Measurements from ENCODE around the gene APAF1.

APAF1 gene

DNA sequence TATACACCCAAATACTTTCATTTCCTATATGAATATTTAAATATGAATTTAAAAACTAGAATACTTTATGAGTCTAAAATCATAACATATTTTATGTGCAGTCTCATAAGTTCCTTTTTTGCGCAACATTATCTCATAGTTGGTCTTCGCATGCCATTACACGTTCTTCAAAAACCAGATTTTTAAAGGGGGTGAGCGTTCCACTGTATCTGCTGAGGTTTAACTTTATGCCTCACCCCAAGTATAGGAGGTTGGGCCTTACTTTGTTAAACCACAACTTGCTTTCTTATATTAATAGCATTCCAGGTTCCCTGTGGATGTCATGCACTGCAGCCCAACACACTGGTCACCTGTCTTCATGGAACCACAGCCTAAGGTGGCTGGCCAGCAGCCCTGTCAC, 118.6 kb downstream of the APAF1 start:
- no peak for DNase-seq

DNA sequence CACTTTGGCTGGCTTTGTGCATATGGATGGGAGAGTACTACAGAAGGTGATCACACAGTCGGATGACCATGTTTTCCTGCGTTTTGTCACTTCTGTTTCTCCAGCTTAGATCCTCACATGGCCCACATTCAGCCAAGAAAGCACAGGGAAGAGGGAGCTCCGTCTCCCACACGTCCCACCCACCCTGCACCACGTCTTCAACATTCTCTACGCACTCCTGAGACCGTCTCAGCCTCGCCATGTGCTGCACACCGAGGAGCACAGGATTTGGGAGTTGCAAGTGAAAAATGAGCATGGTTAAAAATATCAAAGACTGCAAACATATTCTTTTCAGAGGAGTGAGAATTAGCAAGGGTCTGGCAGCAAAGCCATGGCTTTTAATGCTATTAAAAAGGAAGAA, 122.2 kb downstream of the APAF1 start:
- DNase-seq = no peak

DNA sequence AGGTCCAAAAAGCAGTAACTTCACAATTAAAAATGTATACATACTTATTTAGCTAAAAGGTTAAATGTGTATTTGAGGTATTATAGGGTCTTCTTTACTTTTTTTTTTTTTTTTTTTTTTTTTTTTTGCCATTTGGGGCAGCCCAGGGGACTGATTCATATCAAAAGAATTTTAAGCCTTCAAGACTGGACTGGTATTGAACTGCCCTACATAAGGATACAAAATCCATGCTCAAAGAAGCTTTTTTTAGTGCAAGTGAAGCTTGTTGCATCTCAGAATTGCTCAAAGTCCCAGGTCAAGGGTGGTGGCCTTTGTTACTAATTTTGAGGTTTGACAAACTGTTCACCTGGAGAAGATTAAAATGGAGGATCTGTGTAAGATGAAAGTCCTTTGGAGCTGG, 124.0 kb downstream of the APAF1 start:
- no peak for DNase-seq

DNA sequence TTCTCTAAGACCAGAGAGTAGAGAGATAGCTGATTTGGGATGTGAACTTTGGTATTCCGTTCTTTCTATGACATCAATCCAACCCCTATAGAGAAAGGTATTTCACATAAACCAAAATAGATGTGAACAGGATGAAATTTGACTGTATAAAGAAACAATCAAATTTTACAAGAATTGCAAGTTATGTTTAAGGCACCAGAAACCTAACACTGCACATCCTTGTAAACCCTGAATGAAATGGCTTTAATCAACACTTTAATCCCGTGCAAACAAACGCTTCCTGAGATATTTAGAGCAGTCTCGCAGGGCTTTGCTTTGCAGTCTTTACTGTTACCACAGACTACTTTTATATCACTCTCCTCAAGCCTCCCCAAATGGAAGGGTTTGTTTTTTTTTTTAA, 125.1 kb downstream of the APAF1 start:
- no peak for DNase-seq

DNA sequence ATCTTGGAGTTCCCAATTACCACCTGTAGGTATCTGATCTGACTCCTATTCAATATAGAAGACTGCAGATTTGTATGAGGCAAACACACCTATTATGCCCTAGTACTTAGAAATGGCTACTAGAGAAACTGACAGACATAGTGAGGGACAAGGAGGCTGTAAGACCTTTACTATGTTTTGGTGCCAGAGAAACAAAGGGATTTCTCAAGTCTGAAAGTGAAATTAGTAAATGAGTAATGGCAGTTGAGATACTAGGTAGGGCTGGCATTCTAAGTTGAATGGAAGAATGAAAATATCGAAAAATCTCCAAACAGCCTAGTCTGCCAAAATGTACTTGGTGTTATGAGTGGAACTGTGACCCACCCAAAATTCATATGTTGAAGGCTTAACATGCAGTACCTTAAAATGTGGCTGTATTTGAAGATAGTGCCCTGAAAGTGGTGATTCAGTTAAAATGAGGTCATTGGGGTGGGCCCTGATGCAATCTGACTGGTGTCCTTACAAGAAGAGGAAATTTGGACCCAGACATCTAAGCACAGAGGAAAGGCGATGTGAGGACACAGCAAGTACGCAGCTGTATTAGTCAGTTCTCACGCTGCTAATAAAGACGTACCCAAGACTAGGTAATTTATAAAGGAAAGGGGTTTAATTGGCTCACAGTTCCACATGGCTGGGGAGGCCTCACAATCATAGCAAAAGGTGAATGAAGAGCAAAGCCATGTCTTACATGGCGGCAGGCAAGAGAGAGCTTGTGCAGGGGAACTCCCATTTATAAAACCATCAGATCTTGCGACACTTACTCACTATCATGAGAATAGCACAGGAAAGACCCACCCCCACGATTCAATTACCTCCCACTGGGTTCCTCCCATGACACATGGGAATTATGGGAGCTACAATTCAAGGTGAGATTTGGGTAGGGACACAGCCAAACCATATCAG, 127.0 kb downstream of the APAF1 start:
- DNase-seq = no peak

DNA sequence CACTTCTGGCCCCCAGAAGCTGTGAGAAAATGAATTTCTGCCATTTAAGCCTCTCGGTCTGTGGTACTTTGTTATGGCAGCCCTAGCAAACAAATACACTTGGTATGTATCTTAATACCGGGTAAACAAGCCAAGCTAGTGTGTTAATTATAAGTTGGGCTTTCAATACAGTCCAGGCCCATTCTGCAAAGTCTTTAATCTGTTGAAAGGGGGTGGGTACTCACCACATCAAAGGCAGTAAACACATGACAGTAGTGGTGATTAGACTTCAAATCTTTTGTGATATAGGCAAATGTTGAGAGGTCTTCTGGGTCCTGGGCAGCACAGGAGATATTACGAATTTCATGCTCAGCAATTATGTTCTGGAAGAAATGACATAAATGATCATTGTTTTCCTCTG, 127.7 kb downstream of the APAF1 start:
- DNase-seq = no peak

DNA sequence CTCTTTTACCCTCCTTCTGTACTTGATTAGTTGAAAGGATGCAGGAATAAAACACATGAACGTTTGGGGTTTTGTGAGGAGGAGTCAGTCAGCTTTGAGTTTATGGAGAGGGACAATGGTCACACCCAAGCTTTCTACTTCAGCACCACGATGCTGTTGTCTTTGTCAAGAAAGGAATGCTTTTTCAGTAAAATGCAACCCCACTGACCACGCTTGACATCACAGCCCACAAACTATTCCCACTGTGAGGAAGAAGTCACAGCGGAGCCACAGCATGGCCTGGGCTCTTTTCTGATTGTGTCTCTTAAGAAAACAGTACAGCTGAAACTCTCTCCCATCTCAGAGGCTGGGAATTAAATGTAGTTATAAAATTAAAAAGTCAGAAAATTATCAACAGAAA, 135.2 kb downstream of the APAF1 start:
- DNase-seq = no peak

DNA sequence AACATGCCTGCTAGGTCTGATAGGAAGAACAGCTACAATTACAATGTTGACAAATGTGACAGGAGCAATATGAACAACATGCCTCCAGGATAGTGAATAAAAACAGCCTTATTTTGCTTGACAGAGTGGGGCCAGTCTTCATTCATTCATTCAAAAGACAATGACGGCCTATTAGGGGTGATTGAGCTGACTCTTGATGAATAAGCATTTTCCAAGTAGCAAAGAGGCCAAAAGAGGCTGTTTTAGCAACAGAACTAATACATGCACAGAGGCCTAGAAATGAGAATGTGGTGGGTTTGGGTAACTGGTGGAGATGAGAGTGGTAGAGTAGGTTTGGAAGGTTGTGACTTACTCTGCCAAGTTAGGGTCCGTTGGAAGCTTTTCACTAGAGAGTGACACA, 138.3 kb downstream of the APAF1 start:
- no peak for DNase-seq

All from left hindlimb (tissue), 1 donor.